Central memory CD8-positive, alpha-beta T cell (primary cell): ENCODE measurements around the gene SOX10.
"Not testable (repeated sequence)": the region's sequence is repeated elsewhere in the genome, so short reads cannot be mapped to it uniquely, and the experiment has no call there.

Experiments used
- ATAC-seq: fragments of 150-1000 bp; cut with Tn5 transposase; replicated peaks from 2 replicates; pipeline ENCODE4 v1.10.0; 2022; ENCODE audit warnings: mild to moderate bottlenecking, moderate FRiP score, moderate number of reproducible peaks; ENCODE audit not compliant: poor library complexity, severe bottlenecking; ENCODE audit errors: extremely low read depth
- DNase-seq, 2 donors: peaks; one replicate each; pipeline ENCODE4 v3.0.0; 2021; ENCODE audit warnings: low spot score in 2 of 2
- H3K27ac Mint-ChIP-seq: one replicate; pipeline ENCODE4 v1.8.0; 2022; ENCODE audit warnings: low read depth, mild to moderate bottlenecking, moderate library complexity, mixed read lengths
- H3K27me3 Mint-ChIP-seq: one replicate; pipeline ENCODE4 v1.8.0; 2022; ENCODE audit warnings: mixed read lengths
- H3K36me3 Mint-ChIP-seq: one replicate; pipeline ENCODE4 v1.8.0; 2022; ENCODE audit warnings: mild to moderate bottlenecking, moderate library complexity, mixed read lengths; ENCODE audit not compliant: insufficient read depth
- H3K4me1 Mint-ChIP-seq: one replicate; pipeline ENCODE4 v1.8.0; 2022; ENCODE audit warnings: mixed read lengths
- H3K4me3 Mint-ChIP-seq: one replicate; pipeline ENCODE4 v1.8.0; 2022; ENCODE audit warnings: mild to moderate bottlenecking, moderate library complexity, mixed read lengths
- H3K9me3 Mint-ChIP-seq: one replicate; pipeline ENCODE4 v1.8.0; 2022; ENCODE audit warnings: mixed read lengths

Gene SOX10

DNA sequence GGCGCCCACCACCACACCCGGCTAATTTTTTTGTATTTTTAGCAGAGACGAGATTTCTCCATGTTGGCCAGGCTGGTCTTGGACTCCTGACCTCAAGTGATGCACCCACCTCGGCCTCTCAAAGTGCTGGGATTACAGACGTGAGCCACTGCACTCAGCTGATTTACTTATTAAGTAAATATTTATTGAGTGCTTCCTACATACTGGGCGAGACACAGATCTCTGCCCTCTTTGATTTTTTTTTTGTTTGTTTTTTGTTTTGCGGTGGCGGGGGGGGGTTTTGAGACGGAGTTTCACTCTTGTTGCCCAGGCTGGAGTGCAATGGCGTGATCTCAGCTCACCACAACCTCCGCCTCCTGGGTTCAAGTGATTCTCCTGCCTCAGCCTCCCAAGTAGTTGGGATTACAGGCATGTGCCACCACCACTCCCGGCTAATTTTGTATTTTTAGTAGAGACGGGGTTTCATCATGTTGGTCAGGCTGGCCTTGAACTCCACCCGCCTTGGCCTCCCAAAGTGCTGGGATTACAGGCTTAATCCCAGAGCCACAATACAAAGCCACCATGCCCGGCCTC lies 28.4 kb downstream of the SOX10 start:
- H3K9me3 Mint-ChIP-seq, DNase-seq, H3K27ac Mint-ChIP-seq, H3K27me3 Mint-ChIP-seq, H3K4me3 Mint-ChIP-seq, ATAC-seq: not testable (repeated sequence)
- peaks cover 61% of the 10 kb centered on the region for H3K4me1 Mint-ChIP-seq
- H3K36me3 Mint-ChIP-seq, result peaks cover 45% of the 10 kb centered on the region

GRCh38 chr22:37954686-37955085 lies 29.7 kb downstream of the SOX10 start:
- ATAC-seq, result no peak
- DNase-seq, result no peak
- H3K36me3 Mint-ChIP-seq, result peaks cover 33% of the 10 kb centered on the region
- H3K4me1 Mint-ChIP-seq, result peaks cover 61% of the 10 kb centered on the region
- no peaks in the 10 kb centered on the region for H3K9me3 Mint-ChIP-seq
- H3K4me3 Mint-ChIP-seq, result peak overlapping the region; percentile 90
- no peak overlapping the region for H3K27ac Mint-ChIP-seq
- H3K27me3 Mint-ChIP-seq, result peaks cover 9% of the 10 kb centered on the region

GRCh38 chr22:37953437-37954179 lies 30.7 kb downstream of the SOX10 start, which contains the start of the genes C22orf23 and POLR2F:
C22orf23 (minus strand) TSS chr22:37953601; CDS start chr22:37953149, 452 bp downstream.
POLR2F (plus strand) TSS chr22:37953699; CDS start chr22:37953788, 89 bp downstream.
- Mint-ChIP-seq H3K4me3 (peak within 1 kb of the TSS; percentile 90), H3K9me3 (no peaks in the 10 kb centered on the region), H3K27me3 (peaks cover 9% of the 10 kb centered on the region), H3K36me3 (peaks cover 22% of the 10 kb centered on the region), H3K27ac (peak within 1 kb of the TSS; percentile 96), H3K4me1 (peaks cover 52% of the 10 kb centered on the region)
- ATAC-seq (peak; percentile 96), DNase-seq (peak; percentile 92 to 95)

DNA sequence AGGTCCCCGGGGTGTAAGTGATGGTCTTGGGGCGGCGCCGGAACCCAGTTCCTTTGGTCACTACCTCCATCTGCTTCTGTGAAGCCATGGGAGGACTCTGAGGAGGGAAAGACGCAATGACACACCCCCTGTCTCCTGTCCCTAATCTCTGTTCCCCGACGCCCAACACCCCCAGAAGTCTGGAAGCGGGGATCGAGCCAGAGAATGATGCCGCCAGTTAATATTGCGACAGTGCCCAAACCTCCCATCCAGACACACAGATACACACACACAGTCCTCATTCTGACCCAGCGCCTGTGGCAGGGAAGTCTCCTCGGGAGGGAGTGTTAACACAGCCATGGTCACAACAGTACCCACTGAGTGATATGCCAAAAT lies 31.3 kb downstream of the SOX10 start:
- Mint-ChIP-seq H3K4me1 (peaks cover 49% of the 10 kb centered on the region), H3K4me3 (peak overlapping the region; percentile 90), H3K36me3 (peaks cover 17% of the 10 kb centered on the region), H3K27ac (peak overlapping the region; percentile 96), H3K9me3 (no peaks in the 10 kb centered on the region), H3K27me3 (peaks cover 9% of the 10 kb centered on the region)
- ATAC-seq (peak; percentile 41), DNase-seq (no peak)

DNA sequence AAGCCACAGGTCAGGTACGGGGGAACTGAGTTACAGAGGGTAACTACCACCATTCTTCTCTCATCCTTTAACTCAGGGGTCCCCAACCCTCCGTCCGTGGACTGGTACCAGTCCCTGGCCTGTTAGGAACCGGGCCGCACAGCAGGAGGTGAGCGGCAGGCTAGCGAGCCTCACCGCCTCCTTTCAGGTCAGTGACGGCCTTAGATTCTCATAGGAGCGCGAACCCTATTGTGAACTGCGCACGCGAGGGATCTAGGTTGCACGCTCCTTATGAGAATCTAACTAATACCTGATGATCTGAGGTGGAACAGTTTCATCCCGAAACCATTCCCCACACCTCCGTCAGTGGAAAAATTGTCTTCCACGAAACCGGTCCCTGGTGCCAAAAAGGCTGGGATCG lies 31.7 kb downstream of the SOX10 start:
- peak overlapping the region; percentile 96 for H3K27ac Mint-ChIP-seq
- H3K9me3 Mint-ChIP-seq, H3K27me3 Mint-ChIP-seq, ATAC-seq, DNase-seq: not testable (repeated sequence)
- H3K36me3 Mint-ChIP-seq, result peaks cover 16% of the 10 kb centered on the region
- peak overlapping the region; percentile 90 for H3K4me3 Mint-ChIP-seq
- peaks cover 44% of the 10 kb centered on the region for H3K4me1 Mint-ChIP-seq

GRCh38 chr22:37951305-37951704 lies 33.0 kb downstream of the SOX10 start:
- no peak overlapping the region for H3K4me3 Mint-ChIP-seq
- H3K4me1 Mint-ChIP-seq, result peaks cover 33% of the 10 kb centered on the region
- ATAC-seq (no peak), DNase-seq (no peak)
- H3K36me3 Mint-ChIP-seq, result peaks cover 8% of the 10 kb centered on the region
- H3K27me3 Mint-ChIP-seq, result peaks cover 9% of the 10 kb centered on the region
- no peak overlapping the region for H3K27ac Mint-ChIP-seq
- no peaks in the 10 kb centered on the region for H3K9me3 Mint-ChIP-seq

GRCh38 chr22:37947142-37947795 lies 37.1 kb downstream of the SOX10 start:
- DNase-seq, H3K4me3 Mint-ChIP-seq, H3K9me3 Mint-ChIP-seq, ATAC-seq, H3K36me3 Mint-ChIP-seq, H3K27ac Mint-ChIP-seq, H3K4me1 Mint-ChIP-seq, H3K27me3 Mint-ChIP-seq: not testable (repeated sequence)

DNA sequence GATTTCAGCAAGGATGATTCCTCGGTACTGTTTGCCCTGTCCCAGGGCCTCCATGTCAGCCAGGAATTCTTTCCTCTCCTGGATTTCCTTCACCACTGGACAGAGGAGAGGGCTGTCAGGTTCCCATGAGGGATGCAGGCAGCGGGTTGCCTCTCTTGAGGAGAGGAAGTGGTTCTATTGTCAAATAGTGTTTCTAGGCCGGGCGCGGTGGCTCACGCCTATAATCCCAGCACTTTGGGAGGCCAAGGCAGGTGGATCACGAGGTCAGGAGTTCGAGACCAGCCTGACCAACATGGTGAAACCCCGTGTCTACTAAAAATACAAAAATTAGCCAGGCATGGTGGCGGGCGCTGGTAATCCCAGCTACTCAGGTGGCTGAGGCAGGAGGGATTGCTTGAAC lies 39.9 kb downstream of the SOX10 start:
- not testable (repeated sequence) for H3K4me3 Mint-ChIP-seq, H3K36me3 Mint-ChIP-seq, H3K27ac Mint-ChIP-seq, DNase-seq, ATAC-seq, H3K9me3 Mint-ChIP-seq, H3K27me3 Mint-ChIP-seq, H3K4me1 Mint-ChIP-seq

DNA sequence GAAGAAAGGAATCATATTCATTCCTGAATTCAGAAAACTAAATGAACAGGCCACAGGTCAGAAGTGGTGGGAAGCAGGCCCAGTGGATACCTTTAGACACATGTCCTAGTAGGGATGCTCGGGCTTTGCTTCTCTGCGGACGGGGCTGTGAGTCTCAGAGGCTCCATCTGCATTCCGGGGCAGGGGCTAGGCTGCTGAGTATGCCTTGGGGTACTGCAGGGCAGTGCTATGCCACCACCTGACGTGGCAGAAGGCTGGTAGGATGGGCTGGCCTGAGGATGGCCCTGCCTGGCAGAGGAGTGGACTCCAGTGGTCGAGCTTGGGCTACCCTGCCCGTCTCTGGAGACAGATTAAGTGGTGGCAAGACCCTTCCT lies 40.5 kb downstream of the SOX10 start:
- H3K4me3 Mint-ChIP-seq, result no peak overlapping the region
- ATAC-seq (no peak), DNase-seq (no peak)
- no peaks in the 10 kb centered on the region for H3K27me3 Mint-ChIP-seq
- H3K36me3 Mint-ChIP-seq, result peaks cover 7% of the 10 kb centered on the region
- no peak overlapping the region for H3K27ac Mint-ChIP-seq
- H3K9me3 Mint-ChIP-seq, result no peaks in the 10 kb centered on the region
- H3K4me1 Mint-ChIP-seq, result no peaks in the 10 kb centered on the region

DNA sequence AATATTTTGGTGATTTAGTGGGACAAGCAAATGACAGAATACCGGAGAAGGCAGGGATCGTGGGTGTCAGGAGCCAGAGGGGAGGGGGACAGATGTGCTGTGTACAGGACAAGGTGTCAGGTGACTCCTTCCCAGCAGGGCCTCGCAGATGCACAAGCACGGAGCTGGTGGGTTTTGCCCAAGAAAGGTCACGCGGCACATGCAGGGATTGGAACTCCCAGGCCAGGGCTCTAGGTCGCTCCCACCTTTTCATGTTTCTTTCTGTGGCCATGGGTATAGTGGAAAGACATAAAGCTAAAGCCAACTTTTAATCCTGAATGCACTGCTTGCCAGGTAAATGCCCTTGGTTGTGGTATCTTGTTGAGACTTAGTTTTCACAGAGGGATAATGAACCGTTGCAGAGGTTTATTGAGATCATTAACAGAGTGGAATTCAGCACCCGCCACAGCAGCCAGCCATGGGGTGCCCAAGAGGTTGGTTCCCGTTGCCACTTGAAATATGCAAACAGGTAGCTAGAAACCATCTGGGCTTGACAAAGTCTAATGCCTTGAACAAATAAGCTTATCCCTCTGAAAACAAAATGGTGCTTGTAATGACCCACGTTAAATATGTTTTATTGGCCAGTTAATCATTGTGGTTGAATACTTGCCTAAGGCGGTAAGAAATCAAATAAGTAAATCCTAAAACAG lies 41.1 kb downstream of the SOX10 start:
- Mint-ChIP-seq H3K4me1 (no peaks in the 10 kb centered on the region), H3K27me3 (no peaks in the 10 kb centered on the region)

DNA sequence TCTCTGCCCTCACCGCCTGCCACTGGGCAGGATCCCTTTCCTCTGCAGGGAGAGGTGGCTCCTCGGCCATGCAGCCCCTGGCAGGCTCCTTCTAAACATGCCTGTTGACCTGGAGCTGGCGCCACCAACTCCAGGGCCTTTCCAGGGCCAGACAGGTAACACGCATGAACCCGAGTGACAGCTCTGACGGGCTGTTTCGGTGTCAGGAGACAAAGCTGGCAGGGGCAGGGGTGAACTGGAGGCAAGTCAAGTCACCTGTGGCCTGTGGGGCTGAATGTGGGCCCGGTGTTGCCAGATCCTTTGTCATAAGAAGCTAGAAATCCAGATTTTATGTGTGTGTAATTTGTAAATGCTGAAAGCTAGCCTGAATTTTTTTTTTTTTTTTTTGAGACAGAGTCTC lies 42.2 kb downstream of the SOX10 start:
- ATAC-seq (no peak), DNase-seq (no peak)
- Mint-ChIP-seq H3K27ac (no peak overlapping the region), H3K4me3 (no peak overlapping the region), H3K27me3 (no peaks in the 10 kb centered on the region), H3K36me3 (peaks cover 13% of the 10 kb centered on the region), H3K4me1 (no peaks in the 10 kb centered on the region), H3K9me3 (no peaks in the 10 kb centered on the region)

More for the DNA sequence above, 41.1 kb downstream of the SOX10 start:
- Mint-ChIP-seq H3K4me3 (no peak overlapping the region), H3K9me3 (no peaks in the 10 kb centered on the region), H3K36me3 (peaks cover 7% of the 10 kb centered on the region), H3K27ac (no peak overlapping the region)
- ATAC-seq, result no peak
- no peak for DNase-seq

GRCh38 chr22:37940698-37941376 lies 43.5 kb downstream of the SOX10 start:
- Mint-ChIP-seq H3K4me1 (no peaks in the 10 kb centered on the region), H3K27me3 (no peaks in the 10 kb centered on the region), H3K9me3 (no peaks in the 10 kb centered on the region), H3K27ac (no peak overlapping the region), H3K4me3 (no peak overlapping the region), H3K36me3 (peaks cover 15% of the 10 kb centered on the region)
- no peak for DNase-seq
- ATAC-seq, result no peak
